ENCODE measurements around the gene RNF144A. TPM values are rescaled to one million over a fixed set of nuclear protein-coding genes. Genes with fewer than 3 reads are reported as not detected.

Gene RNF144A
- total and polyA plus RNA-seq, 10 of the 15 experiments (the other 5 are each of a cell fraction or from before 2014, with no cell fraction given): 0.02 to 12.1 (median 0.48) TPM; not detected in 1

DNA sequence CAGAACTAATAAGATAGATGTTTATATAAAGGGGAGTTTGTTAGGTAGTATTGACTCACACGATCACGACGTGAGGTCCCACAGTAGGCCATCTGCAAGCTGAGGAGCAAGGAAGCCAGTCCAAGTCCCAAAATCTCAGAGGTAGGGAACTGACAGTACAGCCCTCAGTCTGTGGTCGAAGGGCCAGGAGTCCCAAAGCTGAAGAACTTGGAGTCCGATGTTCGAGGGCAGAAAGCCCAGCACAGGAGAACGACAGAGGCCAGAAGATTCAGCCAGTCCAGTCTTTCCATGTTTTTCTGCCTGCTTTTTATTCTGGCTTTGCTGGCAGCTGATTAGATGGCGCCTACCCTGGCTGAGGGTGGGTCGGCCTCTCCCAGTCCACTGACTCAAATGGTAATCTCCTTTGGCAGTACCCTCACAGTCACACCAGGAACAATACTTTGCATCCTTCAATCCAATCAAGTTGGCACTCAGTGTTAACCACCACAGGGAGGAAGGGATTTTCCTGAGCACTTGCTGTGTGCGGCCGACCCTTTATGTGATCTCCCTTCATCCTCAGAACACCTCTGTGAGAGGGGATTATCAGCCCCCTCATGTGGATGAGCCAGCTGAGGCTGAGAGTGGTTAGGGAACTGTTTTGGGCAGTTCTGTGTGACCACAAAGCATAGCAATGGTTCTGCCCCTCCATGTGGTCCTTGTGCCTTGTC is 78.3 kb downstream of the RNF144A start:
- in situ Hi-C loops (cut with MboI): no loop called here
- RAD21 ChIA-PET (ENCODE audit: unreplicated experiment): no interaction called here
- H2AFZ ChIP-seq (ENCODE audit: control insufficient read depth, low read depth, low read length): no peak overlapping the region
- FAIRE-seq: no peak
- H3K4me2 ChIP-seq (ENCODE audit: control insufficient read depth, insufficient read depth): no peak overlapping the region
- no peak overlapping the region for H3K9ac ChIP-seq (ENCODE audit: control insufficient read depth, insufficient read depth, low read length)
- WGBS (ENCODE audit: insufficient coverage, insufficient replicate concordance, low lambda C conversion rate, missing lambda C conversion rate): 52% methylated on average over 9 of the region's 11 CpGs
- intact Hi-C loops (cut with micrococcal nuclease; ENCODE audit: unreplicated experiment): no loop called here
- POLR2A ChIA-PET: interaction anchor here (0.6 kb wide), 1 partner anchor 32 kb away, joined by 3 read pairs; no protein-coding TSS in a partner anchor
- no peaks in the 10 kb centered on the region for H3K36me3 ChIP-seq (ENCODE audit: control insufficient read depth in 2 of 2, insufficient read depth in 2 of 2, low read length in 1 of 2)
- no peaks in the 10 kb centered on the region; the same call in 2 of the 3 replicates for H3K9me3 ChIP-seq (replicated peaks; ENCODE audit: control insufficient read depth, insufficient read depth, low read length)
- BruUV-seq (replicated peaks): no TSS peak
- DNase-seq (ENCODE audit: low read depth, low spot score): no peak
- TF ChIP-seq ZNF207 (IDR thresholded peaks at IDR 0.05; ENCODE audit: borderline replicate concordance) (no peak), CREB1 (IDR thresholded peaks at IDR 0.05; ENCODE audit: low read depth) (no peak), MYB (IDR thresholded peaks at IDR 0.05; ENCODE audit: borderline replicate concordance, low read depth, low read length) (no peak), ZNF384 (IDR thresholded peaks at IDR 0.05; ENCODE audit: borderline replicate concordance, low read depth, low read length) (no peak), CREM (IDR thresholded peaks at IDR 0.05; ENCODE audit: low read depth) (no peak), SUPT20H (IDR thresholded peaks at IDR 0.05; ENCODE audit: borderline replicate concordance, control insufficient read depth, low read depth, low read length) (no peak), CHD1 (IDR thresholded peaks at IDR 0.05; ENCODE audit: low read depth, low read length) (no peak), HCFC1 (IDR thresholded peaks at IDR 0.05; ENCODE audit: low read length) (no peak), EZH2 (IDR thresholded peaks at IDR 0.05; ENCODE audit: borderline replicate concordance, control insufficient read depth, low read depth, low read length) (no peak), MYC (IDR thresholded peaks at IDR 0.05; ENCODE audit: insufficient read depth, insufficient read length, insufficient replicate concordance, low read length, severe bottlenecking) (no peak), POLR2AphosphoS2 (IDR thresholded peaks at IDR 0.05; ENCODE audit: low read depth, low read length) (no peak), LARP7 (IDR thresholded peaks at IDR 0.05) (no peak), JUNB (IDR thresholded peaks at IDR 0.05) (no peak), RB1 (IDR thresholded peaks at IDR 0.05; ENCODE audit: borderline replicate concordance) (no peak)
- TF ChIP-seq, protein P1, sequence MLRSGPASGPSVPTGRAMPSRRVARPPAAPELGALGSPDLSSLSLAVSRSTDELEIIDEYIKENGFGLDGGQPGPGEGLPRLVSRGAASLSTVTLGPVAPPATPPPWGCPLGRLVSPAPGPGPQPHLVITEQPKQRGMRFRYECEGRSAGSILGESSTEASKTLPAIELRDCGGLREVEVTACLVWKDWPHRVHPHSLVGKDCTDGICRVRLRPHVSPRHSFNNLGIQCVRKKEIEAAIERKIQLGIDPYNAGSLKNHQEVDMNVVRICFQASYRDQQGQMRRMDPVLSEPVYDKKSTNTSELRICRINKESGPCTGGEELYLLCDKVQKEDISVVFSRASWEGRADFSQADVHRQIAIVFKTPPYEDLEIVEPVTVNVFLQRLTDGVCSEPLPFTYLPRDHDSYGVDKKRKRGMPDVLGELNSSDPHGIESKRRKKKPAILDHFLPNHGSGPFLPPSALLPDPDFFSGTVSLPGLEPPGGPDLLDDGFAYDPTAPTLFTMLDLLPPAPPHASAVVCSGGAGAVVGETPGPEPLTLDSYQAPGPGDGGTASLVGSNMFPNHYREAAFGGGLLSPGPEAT (IDR thresholded peaks at IDR 0.05; ENCODE audit: low read depth): no peak
- H3K27me3 ChIP-seq (replicated peaks in 1 of 2; ENCODE audit: control insufficient read depth in 2 of 2, insufficient read depth in 2 of 2, low read length in 1 of 2): no peaks in the 10 kb centered on the region; a peak in 1 of 4 replicates
- no peak overlapping the region for H3K27ac ChIP-seq (ENCODE audit: control insufficient read depth, insufficient read depth)
- no peaks in the 10 kb centered on the region for H4K20me1 ChIP-seq (ENCODE audit: control insufficient read depth, insufficient read depth)
- SMC1A ChIA-PET (ENCODE audit: uncharacterized antibody, unreplicated experiment): interaction anchor here (0.9 to 1.0 kb wide), 2 partner anchors 9 to 48 kb away, joined by 3 read pairs; no protein-coding TSS in a partner anchor
- peaks cover 17% of the 10 kb centered on the region for H3K4me1 ChIP-seq (ENCODE audit: control insufficient read depth, insufficient read depth, low read length)
- ATAC-seq: no peak
- no peak overlapping the region for H3K4me3 ChIP-seq
- H3K79me2 ChIP-seq (ENCODE audit: control insufficient read depth, insufficient read depth, low read length): no peaks in the 10 kb centered on the region
- CTCF ChIA-PET: interaction anchor here (1.0 to 1.6 kb wide), 2 partner anchors 85 to 99 kb away, joined by 3 to 7 read pairs; no protein-coding TSS in a partner anchor
